K562 (cell line): ENCODE data around the gene SNCB. TPM values are rescaled to one million over a fixed set of nuclear protein-coding genes. Genes with fewer than 3 reads are reported as not detected.
A peak's percentile ranks its signal among the peaks of the same experiment; 100 is the strongest.

Experiments used
- ATAC-seq: fragments of 200-7000 bp; cut with Tn5 transposase; 3 replicates; pipeline ENCODE4 v1.9.1; 2020; ENCODE audit warnings: moderate library complexity
- BruUV-seq: library from RNA; stranded (reverse); fragments of 400-500 nt; replicated peaks from 2 replicates; lab custom pipeline; 2021; lab: Mats Ljungman, UMichigan
- CTCF ChIA-PET: fragments of 300-600 bp; formaldehyde crosslinking; extraction: SDS; loops from one replicate; lab custom pipeline; 2021; ENCODE audit warnings: low intra/inter-chr PET ratio; lab: Yijun Ruan, JAX
- POLR2A ChIA-PET: fragments of 300-600, 350-650 bp; sonication (Branson Sonifier 250); formaldehyde crosslinking; extraction: SDS; loops from one replicate; lab custom pipeline; 2021; ENCODE audit warnings: antibody characterized with exemption, inconsistent platforms; lab: Yijun Ruan, JAX
- DNase-seq, 4 experiments: peaks; one replicate each; pipeline versions ENCODE4 v3.0.0 to v3.0.0-alpha.2; 2011 to 2018; ENCODE audit warnings: low spot score in 3 of 4, mixed read lengths in 3 of 4; ENCODE audit errors: extremely low read depth in 1 of 4
- FAIRE-seq: peaks from 2 replicates; lab custom pipeline; 2011; peaks lifted over from hg19 to GRCh38; lab: Jason Lieb, UNC
- H2AFZ ChIP-seq: 2 replicates; pipeline ENCODE4 v1.6.0; 2011; ENCODE audit warnings: low read depth, low read length, control low read depth, inconsistent platforms
- H3K27ac ChIP-seq: fragments of 200-600 bp; 3 replicates; pipeline ENCODE4 v1.8.0; 2011; ENCODE audit warnings: low read depth, mild to moderate bottlenecking, control low read depth, inconsistent platforms, low read length, moderate library complexity, mixed read lengths; ENCODE audit errors: extremely low read depth
- H3K27me3 ChIP-seq, 2 experiments: fragments of 300-600 bp in 1 of 2; 2 replicates in 1 of 2; 3 replicates in 1 of 2; pipeline versions ENCODE4 v1.6.0 to v1.8.0; 2011; ENCODE audit warnings: inconsistent platforms in 2 of 2, low read length in 2 of 2, mild to moderate bottlenecking in 1 of 2, mixed read lengths in 1 of 2, moderate library complexity in 1 of 2; ENCODE audit not compliant: control insufficient read depth in 2 of 2, insufficient read depth in 2 of 2
- H3K36me3 ChIP-seq: fragments of 300-600 bp; 3 replicates; pipeline ENCODE4 v1.8.0; 2011; ENCODE audit warnings: mild to moderate bottlenecking, low read length, inconsistent platforms; ENCODE audit not compliant: control insufficient read depth, insufficient read depth
- H3K4me1 ChIP-seq, 2 experiments: fragments of 200-600 bp in 1 of 2; replicated peaks in 1 of 2; 2 replicates in 1 of 2; 3 replicates in 1 of 2; pipeline versions ENCODE4 v1.5.1 to v1.8.0; 2011; ENCODE audit warnings: inconsistent platforms in 2 of 2, low read length in 2 of 2, mild to moderate bottlenecking in 1 of 2, mixed read lengths in 1 of 2, moderate library complexity in 1 of 2; ENCODE audit not compliant: control insufficient read depth in 2 of 2, insufficient read depth in 2 of 2
- H3K4me2 ChIP-seq: 2 replicates; pipeline ENCODE4 v1.6.1; 2011; ENCODE audit warnings: low read length, control low read depth, inconsistent platforms, mixed read lengths; ENCODE audit not compliant: insufficient read depth
- H3K4me3 ChIP-seq: fragments of 200-600 bp; sonication (generic), shearing (Covaris generic); 2 replicates; pipeline ENCODE4 v1.5.1; 2016; ENCODE audit warnings: control low read depth, inconsistent platforms
- H3K79me2 ChIP-seq: fragments of 200-600 bp; 3 replicates; pipeline ENCODE4 v1.8.0; 2011; ENCODE audit warnings: low read length, inconsistent platforms; ENCODE audit not compliant: control insufficient read depth, insufficient read depth
- H3K9ac ChIP-seq, 2 experiments: 2 replicates each; pipeline versions ENCODE4 v1.6.0 to v1.6.1; 2011; ENCODE audit warnings: low read depth in 2 of 2, low read length in 2 of 2, control low read depth in 1 of 2, inconsistent platforms in 1 of 2, mild to moderate bottlenecking in 1 of 2, mixed read lengths in 1 of 2; ENCODE audit not compliant: insufficient read depth in 1 of 2
- H3K9me1 ChIP-seq: one replicate; pipeline ENCODE4 v1.6.0; 2011; ENCODE audit warnings: inconsistent platforms, mild to moderate bottlenecking, low read length, moderate library complexity; ENCODE audit not compliant: control insufficient read depth, insufficient read depth
- H3K9me3 ChIP-seq: replicated peaks from 2 replicates; pipeline ENCODE4 v1.5.1; 2011; ENCODE audit warnings: low read depth, low read length, inconsistent platforms; ENCODE audit not compliant: control insufficient read depth, insufficient read depth
- H4K20me1 ChIP-seq: replicated peaks from 2 replicates; pipeline ENCODE4 v1.6.1; 2011; ENCODE audit warnings: low read length, inconsistent platforms, mixed read lengths; ENCODE audit not compliant: control insufficient read depth, insufficient read depth
- CEBPG ChIP-seq, 3 experiments: fragments of 200-800 bp in 1 of 3; sonication (Bioruptor generic) in 1 of 3; sonication (generic) in 1 of 3; formaldehyde crosslinking in 1 of 3; IDR thresholded peaks in 2 of 3; conservative IDR thresholded peaks in 1 of 3; 2 replicates each; pipeline versions ENCODE4 v1.6.1 to v1.8.0; 2016 to 2022; ENCODE audit warnings: missing compliant biosample characterization in 2 of 3, missing genetic modification characterization in 2 of 3, mild to moderate bottlenecking in 1 of 3, missing genetic modification reagents in 1 of 3
- JUNB ChIP-seq: fragments of 450-650 bp; formaldehyde crosslinking; conservative IDR thresholded peaks from 2 replicates; pipeline ENCODE4 v1.4.0; 2020; ENCODE audit warnings: mild to moderate bottlenecking
- POLR3G ChIP-seq: IDR thresholded peaks from 2 replicates; pipeline ENCODE4 v1.6.1; 2011; ENCODE audit not compliant: insufficient read length, insufficient replicate concordance; ENCODE audit errors: extremely low read depth
- RCOR1 ChIP-seq, 2 experiments: IDR thresholded peaks; 2 replicates each; pipeline ENCODE4 v1.6.1; 2012; ENCODE audit warnings: low read depth in 2 of 2, low read length in 2 of 2, borderline replicate concordance in 1 of 2, improper control_type of control experiment in 1 of 2
- RFX5 ChIP-seq: IDR thresholded peaks from 2 replicates; pipeline ENCODE4 v1.6.1; 2011; ENCODE audit warnings: low read depth, mild to moderate bottlenecking, improper control_type of control experiment, low read length
- SMARCA5 ChIP-seq: fragments of 450-650 bp; IDR thresholded peaks from 2 replicates; pipeline ENCODE4 v1.6.1; 2016
- TBL1XR1 ChIP-seq, 2 experiments: IDR thresholded peaks; 2 replicates each; pipeline ENCODE4 v1.6.1; 2012; ENCODE audit warnings: improper control_type of control experiment in 2 of 2, low read length in 2 of 2, mild to moderate bottlenecking in 1 of 2
- ZFP1 ChIP-seq: fragments of 450-650 bp; formaldehyde crosslinking; IDR thresholded peaks from 2 replicates; pipeline ENCODE4 v1.4.0; 2020; ENCODE audit warnings: mild to moderate bottlenecking, mixed read lengths
- ZNF133 ChIP-seq: fragments of 250-450 bp; sonication (Bioruptor Pico); IDR thresholded peaks from 2 replicates; pipeline ENCODE4 v1.4.0; 2020; ENCODE audit warnings: mild to moderate bottlenecking
- WGBS: fragments of 100-300 bp; shearing (Covaris generic); methylation state at CpG from one replicate; pipeline ENCODE4 v1.1.6; 2016; ENCODE audit warnings: low coverage, mixed read lengths; ENCODE audit not compliant: insufficient coverage; ENCODE audit errors: missing lambda C conversion rate; 5-methylcytosine and 5-hydroxymethylcytosine counted together
- in situ Hi-C: fragments of 300-500 bp; cut with MboI; formaldehyde crosslinking; loops from 4 replicates; pipeline ENCODE4 v1.15.0; 2018; ENCODE audit warnings: inconsistent platforms, mixed read lengths
- intact Hi-C: fragments of 100-400 bp; cut with micrococcal nuclease; formaldehyde crosslinking; loops from 2 replicates; pipeline ENCODE4 v1.14.2; 2022
- polyA plus RNA-seq, 8 experiments: library from polyadenylated mRNA; depleted of rRNA in 4 of 8; stranded (reverse) in 5 of 8; unstranded in 3 of 8; fragments of >200 nt; fragmentation: Nextera tagmentation in 2 of 8; fragmentation: Illumina TruSeq in 1 of 8; extraction: Ambion mirVana in 2 of 8; extraction: Trizol in 1 of 8; gene quantifications; 2 replicates each; pipeline versions ENCODE4 v1.2.1 to v1.2.3, GENCODE V29; 2011 to 2014; ENCODE audit warnings: inconsistent platforms in 1 of 8, missing spikeins in 1 of 8
- total RNA-seq, 7 experiments: library from RNA; depleted of rRNA in 6 of 7; stranded (reverse); fragments of >200 nt in 6 of 7; fragmentation: Illumina TruSeq in 2 of 7; extraction: Trizol in 2 of 7; gene quantifications; 2 replicates each; pipeline versions ENCODE4 v1.2.1 to v1.2.3, GENCODE V29; 2011 to 2021; ENCODE audit warnings: low replicate concordance in 1 of 7
- TF ChIP-seq, protein P1 (sequence below): sonication (generic); formaldehyde crosslinking; IDR thresholded peaks from 2 replicates; pipeline ENCODE4 v1.8.1; 2023; ENCODE audit warnings: mild to moderate bottlenecking, missing genetic modification reagents
- TF ChIP-seq, protein P2 (sequence below): sonication (generic); formaldehyde crosslinking; IDR thresholded peaks from 2 replicates; pipeline ENCODE4 v1.8.0; 2022; ENCODE audit warnings: mild to moderate bottlenecking, missing genetic modification reagents
- TF ChIP-seq, protein P3 (sequence below): fragments of 250-450 bp; sonication (Bioruptor Pico); IDR thresholded peaks from 2 replicates; pipeline ENCODE4 v1.8.0; 2021; ENCODE audit warnings: moderate library complexity, mild to moderate bottlenecking, inconsistent platforms

Gene SNCB
- total and polyA plus RNA-seq, 9 of the 15 experiments (the other 6 are each of a cell fraction or from before 2014, with no cell fraction given), result not detected

DNA sequence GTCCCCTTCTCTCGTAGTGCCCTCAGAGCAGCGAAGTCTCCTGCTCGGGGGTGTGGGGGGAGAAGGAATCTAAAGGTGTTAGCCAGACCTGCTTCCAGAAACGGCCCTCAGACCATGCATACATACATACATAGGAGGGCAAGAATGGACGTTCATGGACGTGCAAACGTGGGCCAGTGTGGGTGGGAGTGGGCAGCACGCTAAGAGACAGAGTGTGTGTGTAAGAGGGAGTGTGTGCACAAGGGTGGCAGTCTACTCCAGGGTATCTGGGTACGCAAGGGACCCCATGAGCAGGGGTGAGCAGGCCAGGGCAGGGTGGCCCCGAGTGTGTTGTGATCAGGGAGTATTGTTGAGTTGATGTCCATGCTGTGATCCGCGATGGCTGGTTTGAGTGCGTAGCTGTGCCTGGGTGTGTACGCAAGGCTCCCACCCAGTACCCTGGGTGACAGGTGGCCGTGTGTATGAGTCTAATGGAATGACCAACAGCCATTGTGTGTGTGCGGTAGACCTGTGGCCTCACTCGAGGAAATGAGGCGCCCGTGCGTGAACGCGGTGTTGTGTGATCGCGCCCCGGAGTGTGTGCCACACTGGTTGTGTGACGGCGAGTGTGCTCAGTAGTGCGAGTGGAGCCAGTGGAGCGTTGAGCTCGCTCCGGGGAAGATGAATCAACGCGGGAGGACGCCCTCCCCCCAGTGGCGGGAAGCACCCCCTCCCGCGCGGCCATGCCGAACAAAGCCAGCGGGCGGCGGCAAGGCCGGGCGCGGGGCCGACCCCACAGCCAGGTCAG is 21.2 kb downstream of the SNCB start:
- H4K20me1 ChIP-seq, result peaks cover 34% of the 10 kb centered on the region
- no TSS peak for BruUV-seq
- TF ChIP-seq, protein P1, sequence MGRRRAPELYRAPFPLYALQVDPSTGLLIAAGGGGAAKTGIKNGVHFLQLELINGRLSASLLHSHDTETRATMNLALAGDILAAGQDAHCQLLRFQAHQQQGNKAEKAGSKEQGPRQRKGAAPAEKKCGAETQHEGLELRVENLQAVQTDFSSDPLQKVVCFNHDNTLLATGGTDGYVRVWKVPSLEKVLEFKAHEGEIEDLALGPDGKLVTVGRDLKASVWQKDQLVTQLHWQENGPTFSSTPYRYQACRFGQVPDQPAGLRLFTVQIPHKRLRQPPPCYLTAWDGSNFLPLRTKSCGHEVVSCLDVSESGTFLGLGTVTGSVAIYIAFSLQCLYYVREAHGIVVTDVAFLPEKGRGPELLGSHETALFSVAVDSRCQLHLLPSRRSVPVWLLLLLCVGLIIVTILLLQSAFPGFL (CRISPR knock-in tag), result no peak
- TF ChIP-seq RFX5, result no peak
- TF ChIP-seq POLR3G, result no peak
- TF ChIP-seq JUNB (CRISPR knock-in tag), result no peak
- no peak for TF ChIP-seq TBL1XR1 (IDR thresholded peaks at IDR 0.05; ENCODE audit: low read length in 2 of 2)
- TF ChIP-seq ZFP1 (CRISPR knock-in tag), result no peak
- 0 out of 2 replicates have a peak, but pooled peaks have one; percentile 19 for TF ChIP-seq CEBPG (CRISPR knock-in tag; IDR thresholded peaks at IDR 0.05)
- TF ChIP-seq CEBPG (tag; conservative IDR thresholded peaks at IDR 0.05 in 1 of 2, IDR thresholded peaks at IDR 0.05 in 1 of 2), result no peak
- TF ChIP-seq, protein P2, sequence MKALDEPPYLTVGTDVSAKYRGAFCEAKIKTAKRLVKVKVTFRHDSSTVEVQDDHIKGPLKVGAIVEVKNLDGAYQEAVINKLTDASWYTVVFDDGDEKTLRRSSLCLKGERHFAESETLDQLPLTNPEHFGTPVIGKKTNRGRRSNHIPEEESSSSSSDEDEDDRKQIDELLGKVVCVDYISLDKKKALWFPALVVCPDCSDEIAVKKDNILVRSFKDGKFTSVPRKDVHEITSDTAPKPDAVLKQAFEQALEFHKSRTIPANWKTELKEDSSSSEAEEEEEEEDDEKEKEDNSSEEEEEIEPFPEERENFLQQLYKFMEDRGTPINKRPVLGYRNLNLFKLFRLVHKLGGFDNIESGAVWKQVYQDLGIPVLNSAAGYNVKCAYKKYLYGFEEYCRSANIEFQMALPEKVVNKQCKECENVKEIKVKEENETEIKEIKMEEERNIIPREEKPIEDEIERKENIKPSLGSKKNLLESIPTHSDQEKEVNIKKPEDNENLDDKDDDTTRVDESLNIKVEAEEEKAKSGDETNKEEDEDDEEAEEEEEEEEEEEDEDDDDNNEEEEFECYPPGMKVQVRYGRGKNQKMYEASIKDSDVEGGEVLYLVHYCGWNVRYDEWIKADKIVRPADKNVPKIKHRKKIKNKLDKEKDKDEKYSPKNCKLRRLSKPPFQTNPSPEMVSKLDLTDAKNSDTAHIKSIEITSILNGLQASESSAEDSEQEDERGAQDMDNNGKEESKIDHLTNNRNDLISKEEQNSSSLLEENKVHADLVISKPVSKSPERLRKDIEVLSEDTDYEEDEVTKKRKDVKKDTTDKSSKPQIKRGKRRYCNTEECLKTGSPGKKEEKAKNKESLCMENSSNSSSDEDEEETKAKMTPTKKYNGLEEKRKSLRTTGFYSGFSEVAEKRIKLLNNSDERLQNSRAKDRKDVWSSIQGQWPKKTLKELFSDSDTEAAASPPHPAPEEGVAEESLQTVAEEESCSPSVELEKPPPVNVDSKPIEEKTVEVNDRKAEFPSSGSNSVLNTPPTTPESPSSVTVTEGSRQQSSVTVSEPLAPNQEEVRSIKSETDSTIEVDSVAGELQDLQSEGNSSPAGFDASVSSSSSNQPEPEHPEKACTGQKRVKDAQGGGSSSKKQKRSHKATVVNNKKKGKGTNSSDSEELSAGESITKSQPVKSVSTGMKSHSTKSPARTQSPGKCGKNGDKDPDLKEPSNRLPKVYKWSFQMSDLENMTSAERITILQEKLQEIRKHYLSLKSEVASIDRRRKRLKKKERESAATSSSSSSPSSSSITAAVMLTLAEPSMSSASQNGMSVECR (CRISPR knock-in tag), result 0 out of 2 replicates have a peak, but pooled peaks have one; percentile 4
- TF ChIP-seq RCOR1 (IDR thresholded peaks at IDR 0.05; ENCODE audit: borderline replicate concordance in 1 of 2, low read depth in 2 of 2, low read length in 2 of 2), result no peak
- no peak for TF ChIP-seq SMARCA5
- TF ChIP-seq, protein P3, sequence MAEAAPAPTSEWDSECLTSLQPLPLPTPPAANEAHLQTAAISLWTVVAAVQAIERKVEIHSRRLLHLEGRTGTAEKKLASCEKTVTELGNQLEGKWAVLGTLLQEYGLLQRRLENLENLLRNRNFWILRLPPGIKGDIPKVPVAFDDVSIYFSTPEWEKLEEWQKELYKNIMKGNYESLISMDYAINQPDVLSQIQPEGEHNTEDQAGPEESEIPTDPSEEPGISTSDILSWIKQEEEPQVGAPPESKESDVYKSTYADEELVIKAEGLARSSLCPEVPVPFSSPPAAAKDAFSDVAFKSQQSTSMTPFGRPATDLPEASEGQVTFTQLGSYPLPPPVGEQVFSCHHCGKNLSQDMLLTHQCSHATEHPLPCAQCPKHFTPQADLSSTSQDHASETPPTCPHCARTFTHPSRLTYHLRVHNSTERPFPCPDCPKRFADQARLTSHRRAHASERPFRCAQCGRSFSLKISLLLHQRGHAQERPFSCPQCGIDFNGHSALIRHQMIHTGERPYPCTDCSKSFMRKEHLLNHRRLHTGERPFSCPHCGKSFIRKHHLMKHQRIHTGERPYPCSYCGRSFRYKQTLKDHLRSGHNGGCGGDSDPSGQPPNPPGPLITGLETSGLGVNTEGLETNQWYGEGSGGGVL (CRISPR knock-in tag), result no peak
- TF ChIP-seq ZNF133, result no peak

More for the DNA sequence above, 21.2 kb downstream of the SNCB start:
- 37% methylated on average over 31 of the region's 46 CpGs for WGBS
- H3K9ac ChIP-seq, result peak overlapping the region in 1 of 2 experiments; percentile 90; a peak in 3 of 4 replicates
- H3K4me2 ChIP-seq, result peak overlapping the region; percentile 83
- H3K9me3 ChIP-seq, result no peaks in the 10 kb centered on the region
- H3K27ac ChIP-seq, result no peak overlapping the region; the same call in 1 of the 3 replicates
- DNase-seq, result peak in 1 of 4 experiments; percentile 52
- H3K4me1 ChIP-seq, result peaks cover 23 to 30% of the 10 kb centered on the region in 2 experiments; a peak in 4 of 5 replicates
- peaks cover 3% of the 10 kb centered on the region; the same call in 2 of the 3 replicates for H3K36me3 ChIP-seq
- peak overlapping the region; percentile 63 for H3K4me3 ChIP-seq
- intact Hi-C loops, result no loop called here
- CTCF ChIA-PET, result interaction anchor here (1.5 kb wide), 1 partner anchor 193 kb away, joined by 3 read pairs; the partner anchor contains the start of gene CLTB
- H3K9me1 ChIP-seq, result peaks cover 9% of the 10 kb centered on the region
- peaks cover 2% of the 10 kb centered on the region; the same call in 1 of the 3 replicates for H3K79me2 ChIP-seq
- ATAC-seq, result no peak; the same call in 2 of the 3 replicates
- in situ Hi-C loops, result no loop called here
- FAIRE-seq, result no peak
- peak overlapping the region; percentile 68 for H2AFZ ChIP-seq
- peaks cover 0 to 6% of the 10 kb centered on the region in 2 experiments; a peak in 1 of 5 replicates for H3K27me3 ChIP-seq
- POLR2A ChIA-PET, result interaction anchor here (0.7 kb wide), 2 partner anchors 8 to 44 kb away, joined by 3 read pairs; no protein-coding TSS in a partner anchor
